Upper lobe of right lung (tissue), 1 donor: ENCODE results near the gene MTERF2. TPM values are rescaled to one million over a fixed set of nuclear protein-coding genes. Genes with fewer than 3 reads are reported as not detected.

Source experiments
- ATAC-seq: fragments of 200-7000 bp; cut with Tn5 transposase; one replicate; pipeline ENCODE4 v1.9.1; 2020; ENCODE audit warnings: mild to moderate bottlenecking, moderate library complexity
- DNase-seq: peaks from one replicate; pipeline ENCODE4 v3.0.0-alpha.2; 2020
- H3K27ac ChIP-seq: fragments of 200-600 bp; one replicate; pipeline ENCODE4 v1.8.0; 2022
- H3K27me3 ChIP-seq: fragments of 200-600 bp; one replicate; pipeline ENCODE4 v1.8.0; 2022; ENCODE audit warnings: mild to moderate bottlenecking
- H3K36me3 ChIP-seq: fragments of 200-600 bp; one replicate; pipeline ENCODE4 v1.8.0; 2022
- H3K4me1 ChIP-seq: fragments of 200-600 bp; one replicate; pipeline ENCODE4 v1.8.0; 2022
- H3K4me3 ChIP-seq: fragments of 200-600 bp; one replicate; pipeline ENCODE4 v1.8.0; 2022; ENCODE audit warnings: mild to moderate bottlenecking
- H3K9me3 ChIP-seq: fragments of 200-600 bp; one replicate; pipeline ENCODE4 v1.8.0; 2022
- intact Hi-C: fragments of 100-400 bp; cut with DNase I; formaldehyde crosslinking; loops from one replicate; pipeline ENCODE4 v1.11.0; 2022
- total RNA-seq: library from RNA; stranded (reverse); fragmentation: NEBNext Ultra II Directional; extraction: Animal tissue kit (Norgen Biotek cat#: 25700); gene quantifications from one replicate; pipeline ENCODE4 v1.2.1, GENCODE V29; 2021
- TF ChIP-seq, protein P1 (sequence below): fragments of 200-600 bp; IDR thresholded peaks from one replicate; pipeline ENCODE4 v1.8.0; 2022; ENCODE audit warnings: antibody characterized with exemption
- donor health status: DM: no; HTN: yes; CAD: no; lungs with severe emphysema.

MTERF2 gene
- total RNA-seq, 1 donor from 2014 or later = 10.9 TPM

DNA sequence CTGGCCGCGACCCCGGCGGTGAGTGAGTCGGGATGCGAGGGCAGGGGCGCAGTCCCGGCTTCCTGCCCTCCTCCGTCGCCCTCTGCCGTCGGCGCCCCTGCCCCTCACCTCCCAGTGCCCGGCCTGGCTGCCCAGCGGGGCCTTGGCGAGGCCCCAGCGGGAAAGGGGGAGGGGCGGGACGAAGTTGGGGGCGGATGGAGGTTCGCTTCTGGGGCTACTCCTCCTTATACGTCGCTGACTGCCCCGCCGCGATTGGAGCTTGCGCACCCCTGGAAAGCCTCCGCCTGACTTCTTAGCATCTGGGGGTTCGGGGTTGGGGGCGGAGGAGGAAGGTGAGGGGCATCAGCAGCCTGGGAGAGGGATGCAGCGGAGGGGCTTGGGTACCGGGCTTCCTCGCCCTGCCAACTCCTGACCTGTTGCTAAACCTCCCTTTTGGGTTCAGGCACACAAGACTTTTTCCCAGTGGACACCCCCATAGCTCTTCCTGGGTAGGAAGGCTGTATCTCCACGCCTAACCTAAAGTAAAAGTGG lies 30.8 kb downstream of the MTERF2 start:
- H3K4me1 ChIP-seq = peaks cover 29% of the 10 kb centered on the region
- peak; percentile 73 for ATAC-seq

DNA sequence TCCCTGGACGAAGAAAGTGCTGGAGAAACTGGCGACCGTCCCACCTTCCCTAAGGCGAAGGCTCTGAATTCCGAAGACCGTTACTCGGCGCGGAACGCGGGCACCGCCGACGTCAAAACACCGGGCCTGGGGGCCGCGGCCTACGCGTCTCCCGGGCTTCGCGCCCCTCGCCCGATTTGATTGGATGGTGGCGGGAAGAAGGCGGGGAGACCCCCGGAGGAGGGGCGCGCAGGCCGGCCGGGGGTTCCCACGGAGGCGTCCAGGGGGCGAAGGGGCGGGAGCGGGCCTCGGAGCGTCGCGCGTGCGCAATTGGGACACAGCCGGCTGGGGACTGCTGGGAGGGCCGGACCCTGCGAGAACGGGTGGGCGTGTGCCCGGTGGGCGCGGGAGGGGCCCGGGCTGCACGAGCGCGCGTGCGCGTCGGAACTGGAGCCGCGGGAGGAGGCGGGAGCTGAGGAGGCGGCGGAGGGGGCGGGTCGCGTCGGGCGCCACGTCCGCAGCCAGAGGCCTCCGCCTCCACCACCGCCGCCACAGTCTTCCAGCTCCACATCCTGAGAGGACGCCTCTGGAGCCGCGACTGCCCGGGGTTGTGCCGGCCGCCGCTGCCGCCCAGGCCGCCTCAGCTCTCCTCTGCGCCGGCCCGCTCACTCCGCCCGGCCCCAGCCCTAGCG lies 31.4 kb downstream of the MTERF2 start, which contains the start of gene TMEM263:
TMEM263 (plus strand) TSS at position 531 of the 671 bp plus-strand sequence. CDS start 11,210 bp downstream, outside the sequence.
- Histone ChIP-seq H3K9me3 (no peaks in the 10 kb centered on the region), H3K4me1 (peaks cover 29% of the 10 kb centered on the region), H3K36me3 (no peaks in the 10 kb centered on the region), H3K27me3 (no peaks in the 10 kb centered on the region), H3K4me3 (peak within 1 kb of the TSS; percentile 93), H3K27ac (peak within 1 kb of the TSS; percentile 94)
- TF ChIP-seq, protein P1, sequence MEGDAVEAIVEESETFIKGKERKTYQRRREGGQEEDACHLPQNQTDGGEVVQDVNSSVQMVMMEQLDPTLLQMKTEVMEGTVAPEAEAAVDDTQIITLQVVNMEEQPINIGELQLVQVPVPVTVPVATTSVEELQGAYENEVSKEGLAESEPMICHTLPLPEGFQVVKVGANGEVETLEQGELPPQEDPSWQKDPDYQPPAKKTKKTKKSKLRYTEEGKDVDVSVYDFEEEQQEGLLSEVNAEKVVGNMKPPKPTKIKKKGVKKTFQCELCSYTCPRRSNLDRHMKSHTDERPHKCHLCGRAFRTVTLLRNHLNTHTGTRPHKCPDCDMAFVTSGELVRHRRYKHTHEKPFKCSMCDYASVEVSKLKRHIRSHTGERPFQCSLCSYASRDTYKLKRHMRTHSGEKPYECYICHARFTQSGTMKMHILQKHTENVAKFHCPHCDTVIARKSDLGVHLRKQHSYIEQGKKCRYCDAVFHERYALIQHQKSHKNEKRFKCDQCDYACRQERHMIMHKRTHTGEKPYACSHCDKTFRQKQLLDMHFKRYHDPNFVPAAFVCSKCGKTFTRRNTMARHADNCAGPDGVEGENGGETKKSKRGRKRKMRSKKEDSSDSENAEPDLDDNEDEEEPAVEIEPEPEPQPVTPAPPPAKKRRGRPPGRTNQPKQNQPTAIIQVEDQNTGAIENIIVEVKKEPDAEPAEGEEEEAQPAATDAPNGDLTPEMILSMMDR = no peak
- ATAC-seq (peak; percentile 97), DNase-seq (peak; percentile 96)
- intact Hi-C loops = no loop called here

More for the DNA sequence above, 30.8 kb downstream of the MTERF2 start:
- intact Hi-C loops = no loop called here
- H3K27ac ChIP-seq = peak overlapping the region; percentile 94
- H3K27me3 ChIP-seq = no peaks in the 10 kb centered on the region
- peaks cover 5% of the 10 kb centered on the region for H3K36me3 ChIP-seq
- H3K4me3 ChIP-seq = peak overlapping the region; percentile 93
- no peaks in the 10 kb centered on the region for H3K9me3 ChIP-seq
- TF ChIP-seq, protein P1 = no peak
- peak; percentile 86 for DNase-seq

DNA sequence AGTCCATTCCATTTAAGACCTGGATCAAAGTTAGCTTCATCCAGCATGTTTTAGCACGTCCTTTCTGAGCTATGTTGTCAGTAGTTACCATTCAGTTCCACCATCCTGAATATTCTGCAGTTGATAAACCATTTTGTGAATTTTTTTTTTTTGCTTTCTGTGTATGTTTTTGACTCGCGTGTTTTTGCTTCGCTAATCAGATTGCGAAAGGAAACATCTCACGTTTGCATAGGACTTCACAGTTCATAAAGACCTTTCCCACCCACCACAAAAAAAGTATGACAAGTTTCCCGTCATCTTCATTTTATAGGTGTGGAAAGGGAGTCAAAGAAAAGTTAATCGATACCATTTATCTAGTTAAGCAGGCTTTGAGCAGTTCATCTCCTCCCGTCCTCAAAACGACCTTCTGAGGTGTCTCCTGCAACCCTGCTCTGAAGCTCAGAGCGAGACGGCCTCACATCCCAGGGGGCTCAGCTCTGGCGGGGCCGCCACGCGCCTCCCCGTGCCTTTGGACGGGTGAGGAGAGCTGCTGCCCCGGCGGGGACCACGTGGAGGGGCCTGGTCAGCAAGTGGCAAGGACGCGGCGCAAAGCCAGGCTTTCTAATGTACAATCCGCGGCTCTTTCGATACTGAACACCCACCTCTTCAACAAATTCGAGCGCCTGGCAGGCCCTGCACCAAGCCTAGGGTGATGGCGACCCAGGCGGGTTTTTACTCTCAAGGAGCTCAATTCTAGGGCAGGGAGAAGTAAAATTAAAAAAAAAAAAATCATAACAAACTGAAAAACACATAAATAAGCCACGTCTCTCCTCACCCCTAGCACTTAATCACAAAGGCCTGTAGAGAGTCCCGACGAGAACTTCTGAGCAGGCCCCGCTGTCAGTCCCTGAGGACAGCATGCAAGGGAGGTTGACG lies 32.2 kb downstream of the MTERF2 start:
- Histone ChIP-seq H3K4me1 (peaks cover 29% of the 10 kb centered on the region), H3K4me3 (peak overlapping the region; percentile 93), H3K27me3 (no peaks in the 10 kb centered on the region), H3K27ac (peak overlapping the region; percentile 94), H3K9me3 (no peaks in the 10 kb centered on the region), H3K36me3 (no peaks in the 10 kb centered on the region)
- DNase-seq = peak; percentile 66
- TF ChIP-seq, protein P1 = no peak
- intact Hi-C loops = no loop called here
- no peak for ATAC-seq

DNA sequence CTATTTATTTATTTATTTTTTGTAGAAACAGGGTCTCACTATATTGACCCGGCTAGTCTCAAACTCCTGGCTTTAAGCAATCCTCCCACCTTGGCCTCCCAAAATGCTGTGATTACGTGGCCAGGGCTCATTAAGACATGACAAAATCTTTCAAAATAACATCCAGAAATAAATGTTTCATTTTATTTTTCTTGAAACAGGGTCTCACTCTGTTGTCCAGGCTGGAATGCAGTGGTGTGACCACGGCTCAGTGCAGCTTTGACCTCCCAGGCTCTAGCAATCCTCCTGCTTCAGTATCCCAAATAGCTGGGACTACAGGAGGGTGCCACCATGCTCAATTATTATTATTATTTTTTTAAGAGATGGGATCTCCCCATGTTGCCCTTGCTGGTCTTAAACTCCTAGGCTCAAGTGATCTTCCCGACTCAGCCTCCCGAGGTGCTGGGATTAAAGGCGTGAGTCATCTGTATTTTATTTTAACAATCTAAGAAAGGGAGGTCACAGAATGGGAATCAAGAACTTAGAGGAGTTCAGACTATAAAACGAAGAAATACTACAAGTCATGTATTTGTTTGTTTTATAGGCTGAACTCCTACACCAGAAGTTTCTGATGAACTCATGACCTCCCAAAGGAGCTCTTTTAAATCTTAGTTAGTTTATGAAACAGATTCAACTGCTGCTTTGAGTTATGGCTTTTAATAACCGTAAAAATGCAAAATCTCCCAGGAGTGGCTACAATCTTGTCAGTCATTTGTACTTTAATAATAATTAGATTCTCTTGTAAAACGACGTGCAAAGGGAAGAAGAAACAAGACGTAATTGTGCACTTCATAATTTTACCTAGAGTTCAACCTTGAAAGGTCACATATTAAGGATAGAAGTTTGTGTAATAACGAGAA lies 33.3 kb downstream of the MTERF2 start:
- Histone ChIP-seq H3K9me3 (no peaks in the 10 kb centered on the region), H3K4me1 (peaks cover 21% of the 10 kb centered on the region), H3K27ac (no peak overlapping the region), H3K27me3 (no peaks in the 10 kb centered on the region), H3K36me3 (no peaks in the 10 kb centered on the region), H3K4me3 (no peak overlapping the region)
- intact Hi-C loops = no loop called here
- DNase-seq (no peak), ATAC-seq (no peak)
- TF ChIP-seq, protein P1 = no peak

DNA sequence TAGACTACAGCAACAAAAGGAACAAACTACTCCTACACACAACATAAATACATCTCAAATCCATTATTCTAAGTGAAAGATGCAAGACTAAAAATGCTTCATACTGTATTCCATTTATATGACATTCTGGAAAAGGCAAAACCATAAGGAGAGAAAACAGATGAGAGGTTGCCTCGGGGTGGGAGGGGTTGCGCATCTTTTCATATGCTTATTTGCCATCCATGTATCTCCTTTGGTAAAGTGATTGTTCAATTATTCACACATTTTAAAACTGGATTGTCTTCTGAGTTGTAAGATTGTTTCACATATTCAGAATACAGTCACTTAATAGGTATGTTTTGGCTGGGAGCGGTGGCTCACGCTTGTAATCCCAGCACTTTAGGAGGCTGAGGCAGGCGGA lies 36.4 kb downstream of the MTERF2 start:
- Histone ChIP-seq H3K9me3 (no peaks in the 10 kb centered on the region), H3K36me3 (no peaks in the 10 kb centered on the region), H3K4me3 (no peak overlapping the region), H3K27me3 (no peaks in the 10 kb centered on the region), H3K27ac (no peak overlapping the region), H3K4me1 (peaks cover 7% of the 10 kb centered on the region)
- DNase-seq (no peak), ATAC-seq (no peak)
- TF ChIP-seq, protein P1 = no peak
- intact Hi-C loops = no loop called here
